ENCODE data around the gene NAP1L3.

Gene NAP1L3, protein sequence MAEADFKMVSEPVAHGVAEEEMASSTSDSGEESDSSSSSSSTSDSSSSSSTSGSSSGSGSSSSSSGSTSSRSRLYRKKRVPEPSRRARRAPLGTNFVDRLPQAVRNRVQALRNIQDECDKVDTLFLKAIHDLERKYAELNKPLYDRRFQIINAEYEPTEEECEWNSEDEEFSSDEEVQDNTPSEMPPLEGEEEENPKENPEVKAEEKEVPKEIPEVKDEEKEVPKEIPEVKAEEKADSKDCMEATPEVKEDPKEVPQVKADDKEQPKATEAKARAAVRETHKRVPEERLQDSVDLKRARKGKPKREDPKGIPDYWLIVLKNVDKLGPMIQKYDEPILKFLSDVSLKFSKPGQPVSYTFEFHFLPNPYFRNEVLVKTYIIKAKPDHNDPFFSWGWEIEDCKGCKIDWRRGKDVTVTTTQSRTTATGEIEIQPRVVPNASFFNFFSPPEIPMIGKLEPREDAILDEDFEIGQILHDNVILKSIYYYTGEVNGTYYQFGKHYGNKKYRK

DNA sequence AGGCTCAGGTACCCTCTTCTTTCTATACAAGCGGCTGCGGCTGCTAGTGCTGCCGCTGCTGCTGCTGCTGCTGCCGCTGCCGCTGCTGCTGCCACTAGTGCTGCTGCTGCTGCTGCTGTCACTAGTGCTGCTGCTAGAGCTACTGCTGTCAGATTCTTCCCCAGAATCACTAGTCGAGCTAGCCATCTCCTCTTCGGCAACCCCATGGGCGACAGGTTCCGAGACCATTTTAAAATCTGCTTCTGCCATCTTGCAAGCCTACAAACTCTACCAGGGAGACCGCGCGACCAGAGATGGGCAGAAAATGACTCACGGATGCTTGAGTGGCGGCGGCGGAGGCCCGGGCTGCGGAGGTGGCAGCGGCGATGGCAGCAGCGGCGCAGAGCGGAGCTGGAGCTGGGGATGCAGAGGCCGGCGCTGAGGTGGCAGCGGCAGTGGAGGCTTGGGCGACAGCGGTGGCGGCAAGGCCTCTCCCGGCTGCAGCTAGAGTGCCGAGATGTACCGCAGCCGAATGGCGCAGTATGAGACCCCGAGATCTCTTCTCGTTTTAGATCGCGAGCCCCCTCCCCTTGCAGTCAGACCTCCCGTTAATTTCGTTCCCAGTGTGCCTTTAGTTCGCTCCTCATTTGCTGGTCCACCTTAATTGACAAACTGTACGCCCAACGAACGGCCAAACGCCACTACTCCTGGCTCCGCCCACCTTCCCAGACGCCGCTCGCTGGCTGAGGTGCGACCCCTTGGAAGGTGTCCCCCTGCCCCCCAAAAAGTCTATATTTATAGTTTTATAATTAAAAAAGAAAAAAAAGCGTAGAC, at the start of gene NAP1L3:
Gene NAP1L3 (minus strand): TSS at position 523 of the 813 bp plus-strand sequence. CDS start 274 bp downstream, at position 249.
- peak; percentile 58 for DNase-seq

DNA sequence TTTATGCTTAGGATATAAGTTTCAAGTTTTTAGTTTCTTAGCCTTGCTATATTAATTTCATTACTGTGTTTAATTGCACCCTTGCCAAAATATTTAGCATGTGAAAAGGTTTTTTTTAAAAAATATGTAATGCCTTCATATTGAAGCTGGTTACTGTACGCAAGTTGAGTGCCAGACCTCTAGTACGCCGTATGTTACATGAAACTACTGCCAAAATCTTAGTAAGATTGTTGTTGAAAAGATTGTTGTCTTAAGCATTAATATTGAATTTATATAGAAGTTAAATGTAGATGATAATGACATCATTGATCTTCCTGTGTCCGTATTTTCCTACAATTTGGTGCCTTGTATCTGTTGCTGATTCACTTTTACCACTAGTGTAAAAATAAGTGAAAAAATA, 37.7 kb upstream of the NAP1L3 start:
- DNase-seq, result no peak

DNA sequence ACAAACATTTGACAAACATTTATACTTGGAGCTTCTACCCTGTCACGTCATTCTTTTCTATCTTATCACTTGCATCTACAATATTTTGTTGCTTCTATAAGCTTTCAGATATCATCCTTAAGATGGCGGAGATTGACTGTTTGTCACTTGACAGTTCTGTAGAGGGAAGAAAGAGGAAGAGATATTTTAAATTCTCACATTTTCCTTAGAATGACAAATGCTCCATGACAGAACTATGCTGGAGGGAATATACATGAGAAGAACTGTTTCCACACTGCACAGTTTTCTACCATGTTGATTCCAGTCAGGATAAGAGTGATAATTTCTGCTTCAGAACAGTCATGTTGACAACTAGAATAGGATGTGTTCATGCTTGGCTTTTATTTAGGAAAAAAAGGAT, 30.3 kb upstream of the NAP1L3 start:
- DNase-seq, result no peak

DNA sequence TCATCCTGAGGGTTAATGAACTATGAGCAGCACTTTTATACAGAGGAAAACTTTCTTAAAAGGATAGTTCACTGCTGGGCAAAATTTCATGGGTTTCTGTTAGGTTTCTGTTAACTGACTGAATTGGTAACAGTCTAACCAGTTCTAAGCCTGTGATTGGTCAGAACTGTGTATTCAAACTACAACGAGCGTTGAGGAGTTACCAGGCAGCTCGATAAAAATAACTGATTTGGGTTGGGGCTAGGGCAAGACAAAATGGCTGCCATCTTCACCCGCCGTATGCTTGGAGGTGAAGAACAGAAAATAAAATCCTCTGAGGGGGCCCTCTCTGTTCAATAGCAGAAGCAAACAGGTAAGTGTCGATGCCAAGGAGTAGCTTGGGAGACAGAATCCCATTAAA, 22.6 kb upstream of the NAP1L3 start:
- no peak for DNase-seq

DNA sequence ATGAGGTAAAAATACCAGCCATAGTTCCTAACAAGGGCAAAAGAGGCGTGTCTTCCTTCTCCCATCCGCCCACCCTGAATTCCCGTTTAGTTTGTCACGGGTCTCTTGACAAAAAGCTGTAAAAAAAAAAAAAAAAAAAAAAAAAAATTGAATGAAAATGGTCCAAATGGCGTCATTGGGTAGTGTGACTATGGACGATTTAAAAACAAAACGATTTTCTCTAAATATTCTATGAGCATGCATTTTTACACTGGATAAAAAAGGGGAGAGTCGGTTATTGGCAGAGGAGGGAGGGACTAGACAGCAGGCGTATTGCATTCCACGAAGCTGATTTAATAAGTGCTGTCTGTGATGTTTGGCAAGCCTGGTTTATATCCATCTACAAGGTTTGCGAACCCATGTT, 492 bp upstream of the NAP1L3 start, which contains the start of gene FAM133A:
Gene FAM133A (plus strand): TSS at position 338 of the 403 bp plus-strand sequence. CDS start 35,214 bp downstream, outside the sequence.
- DNase-seq, result peak; percentile 15

DNA sequence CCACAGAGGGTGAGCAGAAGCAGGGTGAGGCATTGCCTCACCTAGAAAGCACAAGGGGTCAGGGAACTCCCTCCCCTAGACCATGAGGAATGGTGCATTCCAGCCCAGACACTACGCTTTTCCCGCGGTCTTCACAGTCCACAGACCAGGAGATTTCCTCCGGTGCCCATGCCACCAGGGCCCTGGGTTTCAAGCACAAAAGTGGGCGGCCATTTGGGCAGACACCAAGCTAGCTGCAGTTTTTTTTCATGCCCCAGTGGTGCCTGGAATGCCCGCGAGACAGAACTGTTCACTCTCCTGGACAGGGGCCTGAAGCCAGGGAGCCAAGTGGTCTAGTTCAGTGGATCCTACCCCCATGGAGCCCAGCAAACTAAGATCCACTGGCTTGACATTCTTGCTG, 12.8 kb downstream of the NAP1L3 start:
- no peak for DNase-seq

DNA sequence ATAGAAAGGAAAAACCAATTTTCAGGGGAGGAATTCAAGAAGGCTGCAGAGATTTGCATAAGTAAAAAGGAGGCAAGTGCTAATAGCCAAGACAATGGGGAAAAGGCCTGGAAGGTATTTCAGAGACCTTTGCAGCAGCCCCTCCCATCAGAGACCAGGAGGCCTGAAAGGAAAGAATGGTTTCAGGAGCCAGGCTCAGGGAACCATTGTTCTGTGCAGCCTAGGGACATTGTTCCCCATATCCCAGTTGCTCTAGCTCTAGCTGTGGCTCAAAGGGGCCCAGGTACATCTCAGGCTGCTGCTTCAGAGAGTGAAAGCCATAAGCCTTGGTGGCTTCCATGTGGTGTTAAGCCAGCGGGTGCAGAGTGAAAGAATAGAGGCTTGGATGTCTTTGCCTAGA, 24.0 kb downstream of the NAP1L3 start:
- no peak for DNase-seq

DNA sequence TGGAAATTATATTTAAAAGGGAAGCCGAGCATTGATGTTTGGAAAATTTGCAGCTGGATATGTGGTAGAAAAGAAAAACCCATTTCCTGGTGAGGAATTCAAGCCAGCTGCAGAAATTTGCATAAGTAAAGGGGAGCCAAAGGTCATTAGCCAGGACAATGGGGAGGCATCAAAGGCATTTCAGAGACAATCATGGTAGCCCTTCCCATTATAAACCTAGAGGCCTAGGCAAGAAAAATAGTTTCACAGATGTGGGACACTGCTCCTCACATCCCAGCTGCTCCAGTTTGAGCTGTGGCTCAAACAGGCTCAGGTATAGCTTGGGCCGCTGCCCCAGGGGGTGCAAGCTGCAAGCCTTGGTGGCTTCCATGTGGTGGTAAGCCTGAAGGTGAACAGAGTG, 35.8 kb downstream of the NAP1L3 start:
- no peak for DNase-seq
